Activated B cell treated with CpG ODN at 0.5 μM for 24 hours (primary cell): ENCODE results near the gene COQ3. TPM values are rescaled to one million over a fixed set of nuclear protein-coding genes. Genes with fewer than 3 reads are reported as not detected.

ENCODE experiments used
- ATAC-seq: fragments of 200-7000 bp; cut with Tn5 transposase; one replicate; pipeline ENCODE4 v1.10.0; 2021; ENCODE audit warnings: low read depth, mild to moderate bottlenecking, moderate library complexity
- CTCF ChIA-PET: fragments of 350-600 bp; sonication (Branson Sonifier 250); formaldehyde crosslinking; loops from one replicate; lab custom pipeline; 2021; ENCODE audit warnings: antibody characterized with exemption; lab: Charles Lee
- POLR2A ChIA-PET: fragments of 350-600 bp; sonication (Branson Sonifier 250); formaldehyde crosslinking; loops from one replicate; lab custom pipeline; 2021; ENCODE audit warnings: antibody characterized with exemption; lab: Charles Lee
- DNase-seq: peaks from one replicate; pipeline ENCODE4 v3.0.0; 2022
- H3K27ac Mint-ChIP-seq: one replicate; pipeline ENCODE4 v1.8.0; 2020; ENCODE audit warnings: mixed read lengths
- H3K27me3 Mint-ChIP-seq: one replicate; pipeline ENCODE4 v1.8.0; 2021; ENCODE audit warnings: mixed read lengths
- H3K36me3 Mint-ChIP-seq: one replicate; pipeline ENCODE4 v1.8.0; 2021; ENCODE audit warnings: low read depth, mixed read lengths
- H3K4me1 Mint-ChIP-seq: one replicate; pipeline ENCODE4 v1.8.0; 2021; ENCODE audit warnings: mixed read lengths
- H3K4me3 Mint-ChIP-seq: one replicate; pipeline ENCODE4 v1.8.0; 2020; ENCODE audit warnings: mild to moderate bottlenecking, mixed read lengths
- H3K9me3 Mint-ChIP-seq: one replicate; pipeline ENCODE4 v1.8.0; 2020; ENCODE audit warnings: mixed read lengths
- intact Hi-C: fragments of 100-400 bp; cut with micrococcal nuclease; formaldehyde crosslinking; loops from one replicate; pipeline ENCODE4 v1.15.1; 2024
- total RNA-seq: library from RNA; stranded (reverse); gene quantifications from 2 replicates; pipeline ENCODE4 v1.2.3, GENCODE V29; 2022
- TF ChIP-seq, protein P1 (sequence below): fragments of 200-600 bp; IDR thresholded peaks from one replicate; pipeline ENCODE4 v1.8.0; 2022; ENCODE audit warnings: antibody characterized with exemption, mild to moderate bottlenecking

Gene COQ3
- total RNA-seq, 1 donor from 2014 or later, result 5.6 TPM

DNA sequence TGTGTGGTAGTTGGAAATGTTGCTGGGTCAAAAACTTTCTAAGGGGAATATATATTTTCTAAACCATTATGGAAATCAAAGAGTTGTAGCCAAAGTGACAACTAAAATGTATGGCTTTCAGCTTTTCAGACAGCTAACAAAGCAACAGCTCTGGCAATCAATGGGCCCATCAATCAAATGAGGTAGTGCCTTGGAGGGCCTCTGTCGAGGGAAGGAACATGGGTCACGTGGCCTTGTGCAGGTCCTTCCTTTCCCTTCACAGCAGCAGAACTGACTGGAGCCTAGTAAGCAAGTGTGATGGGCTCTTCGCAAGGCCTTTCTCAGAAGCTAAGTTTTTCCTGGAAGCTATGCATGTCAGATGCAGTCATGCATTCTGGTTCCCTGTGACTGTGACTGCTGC is 62.5 kb downstream of the COQ3 start:
- H3K27me3 Mint-ChIP-seq, result no peaks in the 10 kb centered on the region
- ChIA-PET POLR2A (interaction anchor here (0.6 kb wide), 1 partner anchor 62 kb away, joined by 3 read pairs; the partner anchor contains the start of gene COQ3), CTCF (interaction anchor here (1.1 to 2.0 kb wide), 4 partner anchors 10 to 14 kb away, joined by 3 to 8 read pairs (median 4); no protein-coding TSS in a partner anchor)
- H3K27ac Mint-ChIP-seq, result no peak overlapping the region
- peaks cover 14% of the 10 kb centered on the region for H3K4me1 Mint-ChIP-seq
- TF ChIP-seq, protein P1, sequence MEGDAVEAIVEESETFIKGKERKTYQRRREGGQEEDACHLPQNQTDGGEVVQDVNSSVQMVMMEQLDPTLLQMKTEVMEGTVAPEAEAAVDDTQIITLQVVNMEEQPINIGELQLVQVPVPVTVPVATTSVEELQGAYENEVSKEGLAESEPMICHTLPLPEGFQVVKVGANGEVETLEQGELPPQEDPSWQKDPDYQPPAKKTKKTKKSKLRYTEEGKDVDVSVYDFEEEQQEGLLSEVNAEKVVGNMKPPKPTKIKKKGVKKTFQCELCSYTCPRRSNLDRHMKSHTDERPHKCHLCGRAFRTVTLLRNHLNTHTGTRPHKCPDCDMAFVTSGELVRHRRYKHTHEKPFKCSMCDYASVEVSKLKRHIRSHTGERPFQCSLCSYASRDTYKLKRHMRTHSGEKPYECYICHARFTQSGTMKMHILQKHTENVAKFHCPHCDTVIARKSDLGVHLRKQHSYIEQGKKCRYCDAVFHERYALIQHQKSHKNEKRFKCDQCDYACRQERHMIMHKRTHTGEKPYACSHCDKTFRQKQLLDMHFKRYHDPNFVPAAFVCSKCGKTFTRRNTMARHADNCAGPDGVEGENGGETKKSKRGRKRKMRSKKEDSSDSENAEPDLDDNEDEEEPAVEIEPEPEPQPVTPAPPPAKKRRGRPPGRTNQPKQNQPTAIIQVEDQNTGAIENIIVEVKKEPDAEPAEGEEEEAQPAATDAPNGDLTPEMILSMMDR, result no peak
- H3K36me3 Mint-ChIP-seq, result no peaks in the 10 kb centered on the region
- intact Hi-C loops, result loop anchor here (2.0 to 10.0 kb wide), 2 partner anchors 63 to 1147 kb away; partner anchors contain the start of gene COQ3
- H3K4me3 Mint-ChIP-seq, result no peak overlapping the region
- no peak for DNase-seq
- ATAC-seq, result no peak
- H3K9me3 Mint-ChIP-seq, result no peaks in the 10 kb centered on the region

DNA sequence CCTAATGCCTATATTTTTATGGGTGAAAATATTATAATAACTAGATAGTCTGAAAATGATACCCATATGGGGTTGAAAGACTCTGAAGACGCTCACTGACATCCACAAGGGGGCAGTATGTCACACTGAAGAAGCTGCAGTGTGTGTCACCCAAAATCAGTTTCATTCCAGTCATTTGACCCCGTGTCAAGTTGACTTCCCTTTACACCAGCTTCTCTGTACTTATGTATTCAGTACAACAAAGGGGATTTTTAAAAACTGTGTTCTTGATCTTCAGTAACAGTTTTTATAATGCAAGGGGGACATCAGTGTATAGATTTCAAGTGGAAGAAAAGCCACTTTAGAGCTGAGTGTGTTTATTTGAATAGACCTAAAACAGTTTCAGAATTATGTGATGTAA is 63.8 kb downstream of the COQ3 start:
- ChIA-PET CTCF (interaction anchor here (0.6 to 2.0 kb wide), 14 partner anchors 8 to 492 kb away, joined by 3 to 11 read pairs (median 3); partner anchors contain the start of gene COQ3), POLR2A (interaction anchor here (1.0 to 1.3 kb wide), 2 partner anchors 94 to 96 kb away, joined by 3 to 6 read pairs; partner anchors contain the start of gene PNISR)
- H3K27me3 Mint-ChIP-seq, result no peaks in the 10 kb centered on the region
- no peak overlapping the region for H3K27ac Mint-ChIP-seq
- ATAC-seq, result peak; percentile 82
- H3K4me1 Mint-ChIP-seq, result peaks cover 14% of the 10 kb centered on the region
- H3K9me3 Mint-ChIP-seq, result no peaks in the 10 kb centered on the region
- TF ChIP-seq, protein P1, result peak; percentile 71
- intact Hi-C loops, result loop anchor here (1.0 to 10.0 kb wide), 5 partner anchors 65 to 1149 kb away; partner anchors contain the start of genes COQ3 and PNISR
- H3K36me3 Mint-ChIP-seq, result no peaks in the 10 kb centered on the region
- no peak for DNase-seq
- no peak overlapping the region for H3K4me3 Mint-ChIP-seq

DNA sequence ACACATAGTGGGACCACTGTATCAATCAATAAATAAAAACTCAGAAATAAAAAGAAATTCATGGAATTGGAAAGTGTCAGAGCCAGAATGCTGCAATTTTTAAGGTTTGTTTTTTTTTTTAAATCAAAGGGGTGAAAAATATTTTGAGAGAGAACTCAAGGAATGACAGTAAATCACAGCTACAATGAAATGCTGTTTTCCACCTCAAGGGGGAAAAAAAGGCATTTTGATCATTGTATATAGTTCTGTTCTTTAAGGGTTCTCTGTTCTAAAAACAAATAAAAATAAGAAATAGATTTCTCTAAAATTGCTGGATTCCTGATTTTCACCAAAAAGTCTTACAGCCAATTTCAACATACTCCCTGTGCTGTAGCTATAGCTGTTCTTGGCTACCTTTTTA is 69.0 kb downstream of the COQ3 start:
- ATAC-seq (no peak), DNase-seq (no peak)
- Mint-ChIP-seq H3K27ac (no peak overlapping the region), H3K4me1 (no peaks in the 10 kb centered on the region), H3K4me3 (no peak overlapping the region), H3K27me3 (peaks cover 4% of the 10 kb centered on the region), H3K9me3 (no peaks in the 10 kb centered on the region), H3K36me3 (no peaks in the 10 kb centered on the region)
- POLR2A ChIA-PET, result no interaction called here
- intact Hi-C loops, result no loop called here
- TF ChIP-seq, protein P1, result no peak
- CTCF ChIA-PET, result no interaction called here

Other genes with a start within 250 kb of the COQ3 start
- gene FAXC, start 44.5 kb downstream of the COQ3 start, total RNA-seq, result not detected in 2 replicates
- 193 and 214 TPM in 2 replicates for gene PNISR, start 31.1 kb upstream of the COQ3 start, total RNA-seq
- 25.2 and 25.3 TPM in 2 replicates for gene USP45, start 121.2 kb upstream of the COQ3 start, total RNA-seq
- 50.4 and 51.6 TPM in 2 replicates for gene CCNC, start 174.5 kb upstream of the COQ3 start, total RNA-seq
- 0.07 TPM in 1 of 2 replicates, not detected in the other for gene PRDM13, start 212.6 kb upstream of the COQ3 start, total RNA-seq